Liver (tissue), 3 donors: Measurements from ENCODE around the gene EEF1AKMT2.

Experiments
- CTCF ChIP-seq: fragments of 150-350 bp; IDR thresholded peaks from 2 replicates; pipeline ENCODE4 v1.5.1; 2017; ENCODE audit warnings: improper control_type of control experiment, low read depth, low read length; ENCODE audit not compliant: missing input control
- RXRA ChIP-seq, 2 donors: IDR thresholded peaks; 2 replicates each; pipeline ENCODE4 v1.6.1; 2017 to 2018; ENCODE audit warnings: antibody characterized with exemption in 2 of 2, mild to moderate bottlenecking in 1 of 2
- SP1 ChIP-seq: IDR thresholded peaks from 2 replicates; pipeline ENCODE4 v1.6.1; 2018; ENCODE audit warnings: antibody characterized with exemption, mild to moderate bottlenecking
- donor health status: healthy.
- donor health status: healthy.

DNA sequence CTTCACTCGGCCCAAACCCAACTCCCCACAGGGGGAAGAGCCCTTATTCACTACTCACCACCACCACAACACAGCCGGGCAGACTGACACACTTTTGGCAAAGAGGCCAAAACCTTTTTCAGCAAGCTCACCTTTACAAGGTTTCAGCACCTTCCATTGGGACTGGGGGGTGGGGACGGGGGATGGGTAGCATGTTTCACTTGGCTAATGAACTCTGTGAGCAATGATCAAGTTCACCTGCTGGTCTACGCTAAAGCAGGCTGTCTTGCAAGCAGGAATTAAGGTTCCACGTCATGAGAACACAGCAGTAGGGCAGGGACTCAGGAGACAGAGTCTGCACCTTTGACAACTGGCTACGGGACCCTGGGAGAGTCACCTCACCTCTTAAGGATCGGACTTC is 54.5 kb downstream of the EEF1AKMT2 start:
- no peak for TF ChIP-seq RXRA (IDR thresholded peaks at IDR 0.05)
- TF ChIP-seq SP1, result no peak
- TF ChIP-seq CTCF, result no peak
